IPS-18c (cell line): ENCODE results near the gene DNAH14.
"Not testable (repeated sequence)": the region's sequence is repeated elsewhere in the genome, so short reads cannot be mapped to it uniquely, and the experiment has no call there.

Experiments used
- H3K4me3 ChIP-seq: 2 replicates; pipeline ENCODE4 v1.7.0; 2013; ENCODE audit warnings: low read depth, mild to moderate bottlenecking, low read length, moderate library complexity; ENCODE audit not compliant: insufficient read depth
- H3K9me3 ChIP-seq: one replicate; pipeline ENCODE4 v1.6.1; 2013; ENCODE audit warnings: mild to moderate bottlenecking, low read length, moderate library complexity; ENCODE audit not compliant: control insufficient read depth, insufficient read depth

DNAH14 gene

DNA sequence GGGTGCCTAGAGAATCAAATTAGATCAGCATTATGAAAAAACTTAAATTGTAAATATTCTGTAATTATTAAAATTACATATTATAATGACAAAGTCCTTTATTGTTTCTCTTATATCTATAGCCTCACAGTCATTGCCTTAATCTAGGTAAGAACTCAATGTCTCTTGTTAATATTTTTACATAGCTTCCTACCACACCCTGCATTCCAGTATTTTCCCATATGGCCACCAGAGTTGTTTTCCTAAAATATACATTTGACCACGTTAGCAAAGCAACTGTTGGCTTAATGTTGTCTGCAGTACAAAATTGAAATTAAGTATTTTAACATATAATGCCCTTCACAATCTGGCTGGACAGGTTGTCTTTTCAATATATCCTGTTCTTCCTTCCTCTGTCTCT, 230.3 kb downstream of the DNAH14 start:
- Histone ChIP-seq H3K4me3 (no peak overlapping the region), H3K9me3 (no peaks in the 10 kb centered on the region)

DNA sequence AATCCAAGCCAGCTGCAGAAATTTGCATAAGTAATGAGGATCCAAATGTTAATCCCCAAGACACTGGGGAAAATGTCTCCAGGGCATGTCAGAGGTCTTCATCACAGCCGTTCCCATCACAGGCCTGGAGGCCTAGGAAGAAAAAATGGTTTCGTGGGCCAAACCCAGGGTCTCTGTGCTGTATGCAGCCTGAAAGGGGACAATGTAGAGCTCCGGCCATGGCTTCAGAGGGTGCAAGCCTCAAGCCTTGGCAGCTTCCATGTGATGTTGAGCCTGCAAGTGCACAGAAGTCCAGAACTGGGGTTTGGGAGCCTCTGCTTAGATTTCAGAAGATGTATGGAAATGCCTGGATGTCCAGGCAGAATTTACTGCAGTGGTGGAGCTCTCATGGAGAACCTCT, 247.9 kb downstream of the DNAH14 start:
- H3K4me3 ChIP-seq, H3K9me3 ChIP-seq: not testable (repeated sequence)

DNA sequence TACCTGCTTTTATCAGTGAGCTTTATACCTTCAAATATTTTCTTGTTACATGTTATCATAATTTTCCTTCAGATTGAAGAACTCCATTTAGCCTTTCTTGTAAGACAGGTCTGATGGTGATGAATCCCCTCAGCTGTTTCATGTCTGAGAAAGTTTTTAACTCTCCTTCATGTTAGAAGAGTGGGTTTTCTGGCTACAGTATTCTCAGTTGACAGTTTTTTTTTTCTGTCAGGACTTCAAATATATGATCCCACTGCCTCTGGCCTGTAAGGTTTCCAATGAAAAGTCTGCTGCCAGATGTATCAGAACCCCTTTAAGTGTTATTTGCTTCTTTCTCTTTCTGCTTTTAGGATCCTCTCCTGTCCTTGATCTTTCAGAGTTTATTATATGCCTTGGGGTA, 250.2 kb downstream of the DNAH14 start:
- peaks cover 8% of the 10 kb centered on the region for H3K9me3 ChIP-seq
- no peak overlapping the region for H3K4me3 ChIP-seq

DNA sequence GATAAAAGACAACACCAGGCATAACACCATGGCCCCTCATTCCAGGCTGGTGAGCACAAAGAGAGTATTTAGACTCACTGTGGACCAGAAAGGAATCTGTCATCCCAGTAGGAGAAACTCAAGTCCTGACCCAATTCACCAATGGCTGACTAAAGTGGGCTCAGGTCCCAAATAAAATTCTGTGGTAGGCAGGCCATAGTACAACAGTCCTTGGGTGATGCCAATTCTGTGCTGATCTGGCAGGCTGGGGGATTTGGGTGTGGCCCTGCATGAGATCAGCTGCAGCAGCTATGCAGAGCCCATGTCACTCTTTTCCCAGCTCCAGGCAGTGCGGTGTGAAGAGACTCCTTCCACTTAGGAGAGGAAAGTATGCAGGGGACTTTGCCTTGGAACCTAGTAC, 253.2 kb downstream of the DNAH14 start:
- Histone ChIP-seq H3K4me3 (no peak overlapping the region), H3K9me3 (peaks cover 3% of the 10 kb centered on the region)

DNA sequence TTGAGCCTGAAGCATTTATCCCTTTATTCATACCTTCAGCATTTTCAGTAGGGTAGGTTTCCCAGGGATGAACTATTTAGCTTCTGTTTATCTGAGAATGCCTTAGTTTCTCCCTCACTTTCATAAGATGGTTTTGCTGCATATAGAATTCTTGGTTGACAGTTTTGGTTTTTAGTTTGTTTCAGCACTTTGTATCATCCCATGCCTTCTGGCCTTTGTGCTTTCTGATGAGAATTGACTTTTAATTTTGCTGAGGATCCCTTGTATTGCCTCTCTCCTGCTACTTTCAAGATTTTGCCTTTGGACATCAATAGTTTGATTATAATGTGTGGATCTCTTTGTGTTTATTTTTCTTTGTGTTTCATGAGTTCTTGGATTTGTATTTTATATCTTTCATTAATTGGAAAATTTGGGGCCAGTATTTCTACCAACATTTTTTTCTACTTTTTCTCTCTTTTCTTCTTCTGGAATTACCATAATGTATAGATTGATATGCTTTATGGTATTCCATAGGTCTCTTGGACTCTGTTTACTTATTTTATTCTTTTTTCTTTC, 261.8 kb downstream of the DNAH14 start:
- Histone ChIP-seq H3K4me3 (no peak overlapping the region), H3K9me3 (no peaks in the 10 kb centered on the region)

DNA sequence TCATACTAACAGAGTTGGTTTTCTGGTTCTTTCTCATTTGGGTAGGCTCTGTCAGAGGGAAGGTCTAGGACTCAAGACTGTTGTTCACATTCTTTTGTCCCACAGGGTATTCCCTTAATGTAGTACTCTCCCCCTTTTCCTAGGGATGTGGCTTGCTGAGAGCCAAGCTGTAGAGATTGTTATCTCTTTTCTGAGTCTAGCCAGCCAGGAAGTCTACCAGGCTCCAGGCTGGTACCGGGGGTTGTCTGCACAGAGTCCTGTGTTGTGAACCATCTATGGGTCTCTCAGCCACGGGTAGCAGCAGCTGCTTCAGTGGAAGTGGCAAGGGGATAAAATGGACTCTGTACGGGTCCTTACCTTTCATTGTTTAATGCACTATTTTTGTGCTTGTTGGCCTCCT, 272.0 kb downstream of the DNAH14 start:
- no peak overlapping the region for H3K4me3 ChIP-seq
- H3K9me3 ChIP-seq: peaks cover 2% of the 10 kb centered on the region

DNA sequence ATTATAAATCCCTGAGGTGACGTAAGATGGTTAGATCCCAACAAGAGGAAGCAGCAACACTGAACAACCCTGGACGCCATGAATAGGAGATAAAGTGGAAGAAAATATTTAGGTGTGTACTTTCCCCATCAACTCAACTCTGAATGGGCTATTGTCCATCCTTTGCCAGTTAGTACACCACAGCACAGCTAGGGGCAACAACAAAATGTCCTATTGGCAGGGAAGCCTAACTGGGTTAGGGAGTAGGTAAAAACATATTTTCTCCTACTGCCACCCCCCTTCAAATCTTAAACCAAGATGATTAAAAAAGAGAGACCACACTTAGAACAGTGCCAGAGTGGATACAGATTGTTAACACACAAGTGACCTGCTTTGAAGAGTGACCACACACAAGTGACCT, 278.3 kb downstream of the DNAH14 start:
- no peaks in the 10 kb centered on the region for H3K9me3 ChIP-seq
- H3K4me3 ChIP-seq: no peak overlapping the region

DNA sequence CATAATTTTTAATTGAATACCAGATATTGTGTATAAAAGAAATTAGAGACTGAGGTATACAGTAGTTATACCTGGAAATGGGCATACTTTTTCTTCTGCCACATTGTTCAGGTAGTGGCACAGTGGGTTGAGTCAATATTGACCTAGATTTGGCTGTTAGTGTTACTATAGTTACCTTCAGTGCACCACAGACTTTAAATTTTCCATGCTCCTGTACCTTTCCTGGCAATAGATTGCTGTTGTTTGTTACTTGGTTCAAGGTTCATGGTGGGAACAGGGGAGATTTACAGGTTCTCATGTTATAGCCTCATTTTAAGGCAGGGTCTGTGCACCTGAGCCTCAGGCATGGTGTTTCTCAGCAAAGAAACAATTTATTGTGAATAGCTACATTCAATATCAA, 279.7 kb downstream of the DNAH14 start:
- Histone ChIP-seq H3K4me3 (no peak overlapping the region), H3K9me3 (no peaks in the 10 kb centered on the region)

DNA sequence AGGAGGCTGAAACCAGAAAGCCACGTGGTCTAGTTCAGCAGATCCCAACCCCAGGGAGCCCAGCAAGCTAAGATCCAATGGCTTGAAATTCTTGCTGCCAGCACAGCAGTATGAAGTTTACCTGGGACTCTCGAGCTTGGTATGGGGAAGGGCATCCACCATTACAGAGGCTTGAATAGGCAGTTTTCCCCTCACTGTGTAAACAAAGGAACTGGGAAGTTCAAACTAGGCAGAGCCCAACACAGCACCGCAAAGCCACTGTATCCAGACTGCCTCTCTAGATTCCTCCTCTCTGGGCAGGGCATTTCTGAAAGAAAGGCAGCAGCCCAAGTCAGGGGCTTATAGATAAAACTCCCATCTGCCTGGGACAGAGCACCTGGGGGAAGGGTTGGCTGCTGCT, 280.7 kb downstream of the DNAH14 start:
- not testable (repeated sequence) for H3K4me3 ChIP-seq

DNA sequence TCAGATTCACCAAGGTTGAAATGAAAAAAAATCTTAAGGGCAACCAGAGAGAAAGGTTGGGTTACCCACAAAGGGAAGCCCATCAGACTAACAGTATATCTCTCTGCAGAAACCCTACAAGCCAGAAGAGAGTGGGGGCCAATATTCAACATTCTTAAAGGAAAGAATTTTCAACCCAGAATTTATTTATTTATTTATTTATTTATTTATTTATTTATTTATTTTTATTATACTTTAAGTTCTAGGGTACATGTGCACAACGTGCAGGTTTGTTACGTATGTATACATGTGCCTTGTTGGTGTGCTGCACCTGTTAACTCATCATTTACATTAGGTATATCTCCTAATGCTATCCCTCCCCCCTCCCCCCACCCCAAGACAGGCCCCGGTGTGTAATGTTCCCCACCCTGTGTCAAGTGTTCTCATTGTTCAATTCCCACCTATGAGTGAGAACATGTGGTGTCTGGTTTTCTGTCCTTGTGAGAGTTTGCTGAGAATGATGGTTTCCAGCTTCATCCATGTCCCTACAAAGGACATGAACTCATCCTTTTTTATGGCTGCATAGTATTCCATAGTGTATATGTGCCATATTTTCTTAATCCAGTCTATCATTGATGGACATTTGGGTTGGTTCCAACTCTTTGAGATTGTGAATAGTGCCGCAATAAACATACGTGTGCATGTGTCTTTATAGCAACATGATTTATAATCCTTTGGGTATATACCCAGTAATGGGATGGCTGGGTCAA, 282.4 kb downstream of the DNAH14 start:
- H3K4me3 ChIP-seq, H3K9me3 ChIP-seq: not testable (repeated sequence)

More for the DNA sequence above, 280.7 kb downstream of the DNAH14 start:
- H3K9me3 ChIP-seq: not testable (repeated sequence)

DNA sequence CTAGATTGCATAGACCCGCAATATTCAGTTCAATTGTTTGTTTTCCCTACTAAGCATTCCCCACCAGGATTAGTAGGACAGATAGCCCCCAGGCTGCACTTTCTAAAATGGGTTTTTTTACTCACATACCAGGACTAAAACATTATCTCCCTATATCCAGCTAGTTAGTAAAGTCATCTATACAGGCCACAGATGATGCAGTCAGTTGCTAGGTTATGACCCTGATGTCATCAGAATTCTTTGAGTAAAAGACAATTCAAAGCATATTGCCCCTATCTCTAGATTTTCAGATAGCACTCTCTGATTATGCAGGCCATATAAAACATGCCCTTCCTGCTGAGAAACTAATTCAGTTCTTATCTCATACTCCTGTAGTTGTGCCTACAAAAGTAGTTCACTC, 294.8 kb downstream of the DNAH14 start:
- H3K4me3 ChIP-seq: no peak overlapping the region
- H3K9me3 ChIP-seq: no peaks in the 10 kb centered on the region

DNA sequence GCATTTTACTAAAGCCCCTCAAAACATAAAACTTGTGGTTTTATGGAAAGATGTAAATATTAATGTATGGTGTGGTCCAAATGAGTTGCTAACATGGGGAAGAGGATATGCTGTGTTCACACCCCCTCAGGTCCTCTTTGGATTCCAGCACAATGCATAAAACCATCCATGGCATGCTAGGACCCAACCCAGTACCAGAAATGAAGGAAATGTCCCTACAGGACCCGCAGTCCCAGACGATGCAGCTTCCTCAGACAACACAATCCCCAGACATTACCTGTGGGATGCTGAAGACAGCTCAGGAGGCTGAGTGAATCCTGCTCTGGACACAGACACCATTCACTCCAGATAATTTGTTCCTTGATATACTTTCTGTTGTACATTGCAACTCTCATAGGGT, 296.2 kb downstream of the DNAH14 start:
- Histone ChIP-seq H3K9me3 (no peaks in the 10 kb centered on the region), H3K4me3 (no peak overlapping the region)

DNA sequence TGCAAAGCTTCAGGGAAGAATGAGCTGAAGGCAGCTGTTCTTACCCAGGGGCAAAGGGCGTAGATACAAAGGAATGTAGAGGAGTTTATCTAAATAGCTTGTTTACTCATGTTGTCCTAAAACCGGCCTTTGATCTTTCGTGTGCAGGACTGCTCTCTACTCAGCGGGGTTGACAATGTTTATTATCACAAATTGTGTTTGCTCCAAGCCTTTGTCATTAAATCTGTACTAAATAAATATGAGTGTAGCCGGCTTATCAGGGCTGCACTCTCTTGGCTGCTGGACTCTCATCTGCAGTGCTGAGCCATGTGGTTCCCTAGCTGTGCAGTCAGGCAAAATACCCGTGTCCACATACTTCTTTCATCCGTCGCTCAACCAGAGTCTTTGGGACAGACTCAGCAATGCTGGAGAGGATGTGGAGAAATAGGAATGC, 299.4 kb downstream of the DNAH14 start:
- H3K9me3 ChIP-seq: no peaks in the 10 kb centered on the region
- H3K4me3 ChIP-seq: no peak overlapping the region

DNA sequence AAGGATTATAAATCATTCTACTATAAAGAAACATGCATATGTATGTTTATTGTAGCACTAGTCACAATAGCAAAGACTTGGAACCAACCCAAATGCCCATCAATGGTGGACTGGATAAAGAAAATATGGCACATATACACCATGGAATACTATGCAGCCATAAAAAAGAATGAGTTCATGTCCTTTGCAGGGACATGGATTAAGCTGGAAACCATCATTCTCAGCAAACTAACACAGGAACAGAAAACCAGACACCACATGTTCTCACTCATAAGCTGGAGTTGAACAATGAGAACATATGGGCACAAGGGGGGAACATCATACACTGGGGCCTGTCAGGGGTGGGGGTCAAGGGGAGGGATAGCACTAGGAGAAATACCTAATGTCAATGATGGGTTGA, 300.0 kb downstream of the DNAH14 start:
- H3K4me3 ChIP-seq, H3K9me3 ChIP-seq: not testable (repeated sequence)

DNA sequence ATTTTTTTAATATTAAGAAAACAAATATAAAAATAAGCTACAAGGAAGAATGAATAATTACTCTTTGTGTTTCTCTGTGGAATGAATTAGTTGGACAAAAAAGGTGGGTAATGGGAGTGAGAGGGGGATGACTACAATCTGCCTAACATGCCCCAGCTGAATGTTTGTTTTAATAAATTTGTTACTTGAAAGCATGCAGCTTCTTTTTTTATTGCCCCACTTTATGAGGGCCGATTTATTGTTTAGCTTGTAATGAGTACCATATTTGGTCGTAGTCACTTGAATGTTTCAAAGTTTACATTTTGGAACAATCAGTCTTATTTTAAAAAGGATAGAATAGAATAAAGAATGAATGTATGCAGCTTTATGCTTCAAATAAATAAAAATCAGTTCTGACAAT, 301.0 kb downstream of the DNAH14 start:
- Histone ChIP-seq H3K9me3 (no peaks in the 10 kb centered on the region), H3K4me3 (no peak overlapping the region)

DNA sequence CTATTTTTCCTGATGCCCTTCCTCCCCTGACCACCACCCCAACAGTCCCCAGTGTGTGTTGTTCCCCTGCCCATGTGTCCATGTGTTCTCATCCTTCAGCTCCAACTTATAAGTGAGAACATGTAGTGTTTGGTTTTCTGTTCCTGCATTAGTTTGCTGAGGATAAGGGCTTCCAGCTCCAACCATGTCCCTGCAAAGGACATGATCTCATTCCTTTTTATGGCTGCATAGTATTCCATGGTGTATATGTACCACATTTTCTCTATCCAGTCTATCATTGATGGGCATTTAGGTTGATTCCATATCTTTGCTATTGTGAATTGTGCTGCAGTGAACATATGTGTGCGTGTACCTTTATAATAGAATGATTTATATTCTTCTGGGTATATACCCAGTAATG, 303.5 kb downstream of the DNAH14 start:
- H3K9me3 ChIP-seq, H3K4me3 ChIP-seq: not testable (repeated sequence)

DNA sequence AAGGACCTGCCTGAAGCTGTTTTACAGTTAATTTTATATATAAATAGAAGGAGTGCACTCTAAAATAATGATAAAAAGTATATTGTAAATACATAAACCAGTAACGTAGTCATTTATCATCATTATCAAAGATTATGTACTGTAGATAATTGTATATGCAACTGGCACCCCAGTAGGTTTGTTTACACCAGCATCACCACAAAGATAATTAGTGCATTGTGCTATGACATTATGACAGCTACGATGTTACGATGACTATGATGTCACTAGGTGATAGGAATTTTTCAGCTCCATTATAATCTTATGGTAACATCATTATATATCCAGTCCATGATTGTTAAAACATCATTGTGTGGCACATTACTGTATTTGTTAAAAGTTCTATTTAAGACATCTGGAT, 313.1 kb downstream of the DNAH14 start:
- no peak overlapping the region for H3K4me3 ChIP-seq
- H3K9me3 ChIP-seq: no peaks in the 10 kb centered on the region

DNA sequence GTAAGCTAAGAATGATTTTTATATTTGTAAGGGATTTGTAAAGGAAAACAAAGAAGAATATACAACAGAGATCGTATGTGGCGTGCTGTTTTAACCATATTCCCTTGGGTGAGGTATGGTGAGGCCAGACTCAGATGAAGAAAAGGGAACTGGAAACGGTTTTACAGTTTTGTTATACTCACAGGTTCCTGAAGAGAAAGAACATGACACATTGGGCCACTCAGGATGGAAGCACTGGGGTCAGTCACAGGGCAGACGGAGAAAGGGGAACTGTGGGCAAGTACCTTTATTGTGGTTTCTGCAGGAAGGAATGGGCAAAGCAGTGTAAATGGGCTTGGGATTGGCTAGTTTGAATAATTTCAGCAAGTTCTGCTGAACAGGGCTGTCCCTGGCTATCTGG, 321.0 kb downstream of the DNAH14 start:
- H3K9me3 ChIP-seq: no peaks in the 10 kb centered on the region
- H3K4me3 ChIP-seq: no peak overlapping the region

DNA sequence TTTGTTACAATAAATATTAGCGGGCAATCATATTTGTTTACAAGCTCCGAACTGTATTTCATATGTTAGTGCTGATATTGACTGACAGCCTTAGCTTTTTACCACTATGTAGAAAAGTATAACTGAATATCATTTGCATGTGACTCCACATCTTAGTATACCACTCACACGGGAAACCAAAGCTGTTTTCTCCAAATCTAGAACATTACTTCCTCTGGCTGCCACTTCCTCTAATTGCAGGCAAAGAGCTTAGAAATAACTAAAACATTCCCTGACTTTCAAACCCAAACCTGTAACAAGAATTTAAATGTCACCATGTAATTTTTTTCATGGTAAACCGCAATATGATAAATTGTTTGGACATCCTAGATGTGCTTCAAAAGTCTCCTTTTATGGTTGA, 323.7 kb downstream of the DNAH14 start:
- Histone ChIP-seq H3K4me3 (no peak overlapping the region), H3K9me3 (no peaks in the 10 kb centered on the region)
